ENCODE results near the gene CFAP57. TPM values are rescaled to one million over a fixed set of nuclear protein-coding genes. Genes with fewer than 3 reads are reported as not detected.
A peak's percentile ranks its signal among the peaks of the same experiment; 100 is the strongest.

Gene CFAP57
- total RNA-seq, 4 donors from 2014 or later, result not detected

GRCh38 chr1:43285269-43285990, 113.3 kb downstream of the CFAP57 start, which contains the start of gene C1orf210:
TSS of gene C1orf210 (minus strand) at chr1:43285581. CDS start at chr1:43283270, 2,311 bp downstream.
- Histone ChIP-seq H3K27me3 (no peaks in the 10 kb centered on the region), H3K9me3 (no peaks in the 10 kb centered on the region), H3K36me3 (peaks cover 0 to 11% (median 0%) of the 10 kb centered on the region in 3 donors), H3K4me3 (peak within 1 kb of the TSS in 3 of 4 donors; percentile 28 to 68 (median 53)), H3K27ac (peak within 1 kb of the TSS in 3 of 4 donors; percentile 63 to 93 (median 83)), H3K4me1 (peaks cover 0 to 13% (median 0%) of the 10 kb centered on the region in 4 donors)
- TF ChIP-seq POLR2A (IDR thresholded peaks at IDR 0.05), result peak; percentile 45 to 65
- peak in 3 of 6 experiments; percentile 53 to 62 (median 61) for TF ChIP-seq CTCF (IDR thresholded peaks at IDR 0.05)
- DNase-seq, result peak in 2 of 3 donors; percentile 91 to 96

DNA sequence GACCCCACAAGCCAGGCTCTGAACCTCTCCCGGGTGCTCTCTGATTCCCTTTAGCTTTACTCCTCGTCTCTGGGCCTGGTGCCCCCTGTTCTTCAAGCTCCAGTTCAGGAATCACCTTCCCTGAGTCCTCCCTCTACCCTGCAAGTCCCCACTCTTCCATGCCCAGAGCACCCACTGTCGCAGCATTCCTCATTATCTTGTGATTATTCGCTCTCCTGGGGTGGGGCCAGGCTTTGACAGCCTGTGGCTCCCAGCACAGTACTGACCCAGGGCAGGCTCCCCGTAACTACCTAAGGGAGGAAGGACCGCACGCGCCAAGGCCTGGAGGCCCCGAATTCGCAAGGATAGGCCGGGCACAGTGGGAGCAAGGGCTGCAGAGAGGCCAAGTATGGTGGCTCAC, 114.0 kb downstream of the CFAP57 start:
- DNase-seq, result peak in 1 of 3 donors; percentile 67
- Histone ChIP-seq H3K36me3 (peaks cover 0 to 11% (median 0%) of the 10 kb centered on the region in 3 donors), H3K4me3 (peak overlapping the region in 2 of 4 donors; percentile 53 to 68), H3K27ac (peak overlapping the region in 3 of 4 donors; percentile 63 to 93 (median 83)), H3K4me1 (peaks cover 0 to 13% (median 0%) of the 10 kb centered on the region in 4 donors), H3K27me3 (no peaks in the 10 kb centered on the region), H3K9me3 (no peaks in the 10 kb centered on the region)
- no peak for TF ChIP-seq POLR2A (IDR thresholded peaks at IDR 0.05)
- no peak for TF ChIP-seq CTCF (IDR thresholded peaks at IDR 0.05)

DNA sequence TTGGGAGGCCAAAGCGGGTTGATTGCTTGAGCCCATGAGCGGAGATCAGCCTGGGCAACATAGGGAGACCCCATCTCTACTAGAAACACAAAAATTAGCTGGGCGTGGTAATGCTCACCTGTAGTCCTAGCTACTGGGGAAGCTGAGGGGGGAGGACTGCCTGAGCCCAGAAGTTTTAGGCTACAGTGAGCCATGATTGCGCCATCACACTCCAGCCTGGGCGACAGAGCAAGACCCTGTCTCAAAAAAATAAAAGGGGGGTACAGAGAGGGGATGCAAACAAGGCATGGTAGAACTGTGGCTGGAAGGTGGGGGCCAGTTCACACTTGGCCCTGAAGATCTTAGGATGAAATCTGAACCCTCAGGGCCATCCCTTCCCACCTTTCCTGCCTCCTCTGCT, 114.4 kb downstream of the CFAP57 start:
- H3K9me3 ChIP-seq, result no peaks in the 10 kb centered on the region
- DNase-seq, result no peak
- H3K36me3 ChIP-seq, result peaks cover 0 to 11% (median 0%) of the 10 kb centered on the region in 3 donors
- peak overlapping the region in 2 of 4 donors; percentile 83 to 93 for H3K27ac ChIP-seq
- H3K4me3 ChIP-seq, result no peak overlapping the region
- TF ChIP-seq POLR2A (IDR thresholded peaks at IDR 0.05) (no peak), CTCF (IDR thresholded peaks at IDR 0.05) (no peak)
- no peaks in the 10 kb centered on the region for H3K27me3 ChIP-seq
- peaks cover 0 to 13% (median 0%) of the 10 kb centered on the region in 4 donors for H3K4me1 ChIP-seq

DNA sequence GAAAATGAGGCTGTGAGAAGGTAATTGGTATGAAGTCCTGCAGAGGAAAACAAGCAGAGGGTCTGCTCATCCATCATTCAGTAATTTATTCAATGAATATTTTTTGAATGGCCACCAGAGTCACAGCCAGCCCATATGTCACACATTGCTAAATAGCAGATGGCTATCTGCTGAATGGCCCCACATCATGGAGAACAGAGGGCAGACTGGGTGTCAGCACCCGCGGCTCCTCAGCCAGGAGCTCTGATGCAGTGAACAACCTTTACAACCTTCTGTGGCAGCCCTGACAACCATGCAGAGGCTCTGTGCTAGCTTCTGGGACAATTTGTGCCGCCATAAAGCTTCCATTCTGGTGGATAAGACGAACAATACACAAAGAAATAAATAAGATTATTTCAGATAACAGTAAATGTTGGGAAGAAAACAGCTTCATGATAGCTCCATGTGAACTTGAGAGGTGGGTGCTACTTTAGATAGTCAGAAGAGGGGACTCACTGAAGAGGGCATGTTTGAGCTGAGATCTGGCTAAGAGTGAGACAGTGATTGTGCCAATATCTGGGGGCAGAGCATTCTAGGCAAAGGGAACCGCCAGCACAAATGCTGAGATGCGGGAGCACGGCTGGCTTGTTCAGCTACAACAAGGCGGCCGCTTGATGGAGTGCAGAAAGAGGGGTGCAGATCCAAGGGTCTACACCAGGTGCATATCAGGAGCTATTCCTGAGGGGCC, 116.1 kb downstream of the CFAP57 start:
- DNase-seq, result peak in 1 of 3 donors; percentile 53
- H3K4me1 ChIP-seq, result peaks cover 0 to 13% (median 0%) of the 10 kb centered on the region in 4 donors
- TF ChIP-seq POLR2A (IDR thresholded peaks at IDR 0.05) (no peak), CTCF (IDR thresholded peaks at IDR 0.05) (peak in 1 of 6 experiments; percentile 18)

DNA sequence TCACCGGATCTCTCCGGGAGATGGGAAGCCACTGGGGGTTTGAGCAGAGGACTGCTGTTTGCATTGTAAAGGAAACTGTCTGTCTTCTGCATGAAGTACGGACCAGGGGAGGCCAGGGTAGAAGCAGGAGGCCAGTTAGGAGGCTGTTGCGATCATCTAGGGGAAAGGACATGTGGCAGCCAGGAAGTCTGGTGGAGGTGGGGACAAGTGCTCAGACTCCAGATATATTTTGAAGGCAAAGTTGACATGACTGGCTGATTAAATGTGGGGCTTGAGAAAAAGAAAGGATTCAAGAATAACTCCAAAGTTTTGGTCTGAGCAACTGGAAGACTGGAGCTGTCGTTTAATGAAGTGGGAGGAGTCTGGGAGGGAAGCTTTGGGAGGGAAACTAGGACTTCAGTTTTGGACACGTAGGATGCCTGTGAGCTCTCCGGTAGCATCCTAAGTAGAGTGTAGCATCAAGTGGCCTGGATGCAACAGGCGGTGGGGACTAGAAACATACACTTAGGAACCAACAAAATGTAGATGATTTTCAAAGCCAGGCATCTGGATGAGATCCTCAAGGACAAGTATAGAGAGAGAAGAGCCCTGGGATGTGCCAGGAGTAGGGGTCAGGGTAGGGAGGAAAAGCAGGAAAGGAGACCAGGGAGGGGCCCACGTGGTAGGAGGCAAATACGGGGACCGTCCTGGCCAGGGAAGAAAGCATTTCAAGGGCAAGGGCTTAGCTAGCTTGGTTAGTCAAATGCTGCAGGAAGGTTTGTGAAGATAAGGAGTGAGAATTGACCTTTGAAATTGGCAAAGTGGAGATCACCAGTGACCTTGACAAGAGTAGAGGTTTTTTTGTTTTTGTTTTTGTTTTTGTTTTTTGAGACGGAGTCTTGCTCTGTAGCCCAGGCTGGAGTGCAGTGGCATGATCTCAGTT, 116.9 kb downstream of the CFAP57 start:
- peaks cover 0 to 20% (median 0%) of the 10 kb centered on the region in 4 donors for H3K4me1 ChIP-seq
- TF ChIP-seq CTCF (IDR thresholded peaks at IDR 0.05), result no peak
- TF ChIP-seq POLR2A (IDR thresholded peaks at IDR 0.05), result no peak
- H3K36me3 ChIP-seq, result no peaks in the 10 kb centered on the region
- H3K27me3 ChIP-seq, result no peaks in the 10 kb centered on the region
- DNase-seq, result peak in 1 of 3 donors; percentile 14
- no peaks in the 10 kb centered on the region for H3K9me3 ChIP-seq
- no peak overlapping the region for H3K4me3 ChIP-seq
- H3K27ac ChIP-seq, result no peak overlapping the region

More for the DNA sequence above, 116.1 kb downstream of the CFAP57 start:
- Histone ChIP-seq H3K27me3 (no peaks in the 10 kb centered on the region), H3K9me3 (no peaks in the 10 kb centered on the region), H3K36me3 (no peaks in the 10 kb centered on the region), H3K27ac (no peak overlapping the region), H3K4me3 (no peak overlapping the region)

Measured in Peyer's patch (tissue), 4 donors.